H1 (cell line): ENCODE data around the gene VAX1. TPM values are rescaled to one million over a fixed set of nuclear protein-coding genes. Genes with fewer than 3 reads are reported as not detected.

Experiments
- CTCF ChIA-PET: fragments of 300-600 bp; sonication (Branson Sonifier 250); formaldehyde crosslinking; loops from one replicate; lab custom pipeline; 2021; ENCODE audit not compliant: partially characterized antibody; lab: Charles Lee
- POLR2A ChIA-PET: fragments of 300-600 bp; sonication (Branson Sonifier 250); formaldehyde crosslinking; loops from one replicate; lab custom pipeline; 2021; ENCODE audit warnings: inconsistent platforms; ENCODE audit not compliant: partially characterized antibody; lab: Charles Lee
- DNase-seq, 2 experiments: peaks; one replicate each; pipeline versions ENCODE4 v3.0.0 to v3.0.0-alpha.2; 2010 to 2022; ENCODE audit warnings: low spot score in 2 of 2, low read depth in 1 of 2, mixed read lengths in 1 of 2
- FAIRE-seq: peaks from 2 replicates; lab custom pipeline; 2011; peaks lifted over from hg19 to GRCh38; lab: Jason Lieb, UNC
- H2AFZ ChIP-seq: 2 replicates; pipeline ENCODE4 v1.8.1; 2012; ENCODE audit warnings: low read length, inconsistent platforms
- H2AK5ac ChIP-seq: 2 replicates; pipeline ENCODE4 v1.6.1; 2013; ENCODE audit warnings: low read depth, low read length
- H2BK120ac ChIP-seq: replicated peaks from 2 replicates; pipeline ENCODE3; 2013; ENCODE audit warnings: low read depth, low read length, inconsistent platforms
- H2BK12ac ChIP-seq: 2 replicates; pipeline ENCODE4 v1.6.1; 2013; ENCODE audit warnings: low read depth, low read length
- H2BK15ac ChIP-seq: 2 replicates; pipeline ENCODE4 v1.6.1; 2013; ENCODE audit warnings: low read length
- H2BK20ac ChIP-seq: 2 replicates; pipeline ENCODE4 v1.6.1; 2013; ENCODE audit warnings: low read length
- H2BK5ac ChIP-seq: 2 replicates; pipeline ENCODE4 v1.6.1; 2013; ENCODE audit warnings: low read depth, low read length
- H3K14ac ChIP-seq: 2 replicates; pipeline ENCODE4 v1.6.1; 2013; ENCODE audit warnings: inconsistent platforms; ENCODE audit not compliant: insufficient read length
- H3K18ac ChIP-seq: 2 replicates; pipeline ENCODE4 v1.6.1; 2013; ENCODE audit warnings: low read length; ENCODE audit errors: extremely low read depth
- H3K23ac ChIP-seq: 2 replicates; pipeline ENCODE4 v1.6.1; 2013; ENCODE audit warnings: inconsistent platforms; ENCODE audit not compliant: insufficient read length
- H3K23me2 ChIP-seq: 2 replicates; pipeline ENCODE4 v1.6.1; 2013; ENCODE audit warnings: low read depth, low read length
- H3K27ac ChIP-seq: 2 replicates; pipeline ENCODE4 v1.6.1; 2011; ENCODE audit warnings: low read depth, low read length, inconsistent platforms
- H3K27me3 ChIP-seq, 4 experiments: replicated peaks in 1 of 4; 1 replicate in 1 of 4; 2 replicates in 3 of 4; pipeline versions ENCODE4 v1.6.1 to v1.8.1; 2011 to 2013; ENCODE audit warnings: low read length in 3 of 4, mild to moderate bottlenecking in 3 of 4, inconsistent platforms in 2 of 4, mixed read lengths in 2 of 4, moderate library complexity in 1 of 4; ENCODE audit not compliant: control insufficient read depth in 3 of 4, insufficient read depth in 3 of 4; ENCODE audit errors: extremely low read depth in 1 of 4
- H3K36me3 ChIP-seq, 4 experiments: 2 replicates each; pipeline versions ENCODE4 v1.6.1 to v1.8.1; 2011 to 2013; ENCODE audit warnings: mild to moderate bottlenecking in 4 of 4, low read length in 3 of 4, moderate library complexity in 2 of 4, control low read depth in 1 of 4, inconsistent platforms in 1 of 4; ENCODE audit not compliant: insufficient read depth in 4 of 4, control insufficient read depth in 2 of 4
- H3K4ac ChIP-seq: replicated peaks from 2 replicates; pipeline ENCODE3; 2013; ENCODE audit warnings: low read length, low read depth, mixed read lengths, inconsistent platforms; ENCODE audit not compliant: insufficient read length
- H3K4me1 ChIP-seq, 4 experiments: replicated peaks in 1 of 4; 1 replicate in 1 of 4; 2 replicates in 3 of 4; pipeline versions ENCODE4 v1.6.1 to v1.8.1; 2011 to 2013; ENCODE audit warnings: low read length in 3 of 4, inconsistent platforms in 2 of 4, mixed read lengths in 1 of 4; ENCODE audit not compliant: insufficient read depth in 4 of 4, control insufficient read depth in 3 of 4
- H3K4me2 ChIP-seq, 2 experiments: 2 replicates each; pipeline versions ENCODE4 v1.6.1 to v1.8.1; 2011 to 2013; ENCODE audit warnings: low read depth in 2 of 2, low read length in 2 of 2, control low read depth in 1 of 2, inconsistent platforms in 1 of 2, mild to moderate bottlenecking in 1 of 2; ENCODE audit not compliant: insufficient read depth in 1 of 2
- H3K4me3 ChIP-seq, 4 experiments: fragments of 200-600, 300-600 bp in 1 of 4; sonication (generic), shearing (Covaris generic), sonication (Bioruptor Twin) in 1 of 4; 2 replicates each; pipeline versions ENCODE4 v1.5.1 to v1.8.1; 2011 to 2016; ENCODE audit warnings: low read length in 4 of 4, low read depth in 3 of 4, control low read depth in 2 of 4, inconsistent platforms in 2 of 4, mild to moderate bottlenecking in 2 of 4, mixed read lengths in 1 of 4, moderate library complexity in 1 of 4; ENCODE audit not compliant: insufficient read depth in 2 of 4; ENCODE audit errors: extremely low read depth in 1 of 4
- H3K56ac ChIP-seq: replicated peaks from 2 replicates; pipeline ENCODE3; 2013; ENCODE audit warnings: low read depth, mild to moderate bottlenecking, mixed read lengths, low read length, inconsistent platforms; ENCODE audit not compliant: insufficient read length
- H3K79me1 ChIP-seq: 2 replicates; pipeline ENCODE4 v1.6.1; 2013; ENCODE audit warnings: low read depth, low read length, control low read depth
- H3K79me2 ChIP-seq, 2 experiments: 2 replicates each; pipeline versions ENCODE4 v1.6.1 to v1.8.1; 2012 to 2013; ENCODE audit warnings: low read length in 2 of 2, mild to moderate bottlenecking in 2 of 2, inconsistent platforms in 1 of 2; ENCODE audit not compliant: insufficient read depth in 2 of 2, control insufficient read depth in 1 of 2
- H3K9ac ChIP-seq, 4 experiments: replicated peaks in 1 of 4; 1 replicate in 1 of 4; 2 replicates in 3 of 4; pipeline versions ENCODE4 v1.6.1 to v1.8.1; 2011 to 2013; ENCODE audit warnings: low read depth in 3 of 4, low read length in 3 of 4, control low read depth in 2 of 4, mild to moderate bottlenecking in 2 of 4, moderate library complexity in 2 of 4, inconsistent platforms in 1 of 4; ENCODE audit errors: extremely low read depth in 1 of 4
- H3K9me3 ChIP-seq, 2 experiments: 2 replicates each; pipeline versions ENCODE4 v1.6.1 to v1.8.1; 2012 to 2013; ENCODE audit warnings: mild to moderate bottlenecking in 2 of 2, moderate library complexity in 2 of 2, control low read depth in 1 of 2, inconsistent platforms in 1 of 2, low read depth in 1 of 2, low read length in 1 of 2, mixed read lengths in 1 of 2; ENCODE audit not compliant: insufficient read depth in 2 of 2
- H4K20me1 ChIP-seq, 2 experiments: replicated peaks in 1 of 2; 2 replicates each; pipeline versions ENCODE3 to v1.8.1; 2011 to 2013; ENCODE audit warnings: inconsistent platforms in 2 of 2, low read length in 2 of 2, mild to moderate bottlenecking in 1 of 2; ENCODE audit not compliant: insufficient read depth in 2 of 2, control insufficient read depth in 1 of 2
- H4K5ac ChIP-seq: 2 replicates; pipeline ENCODE4 v1.6.1; 2013; ENCODE audit warnings: low read length, low read depth, mixed read lengths, inconsistent platforms; ENCODE audit not compliant: insufficient read length
- H4K8ac ChIP-seq: 2 replicates; pipeline ENCODE4 v1.8.0; 2013; ENCODE audit warnings: mild to moderate bottlenecking, moderate library complexity, low read length, inconsistent platforms; ENCODE audit not compliant: insufficient read depth; ENCODE audit errors: extremely low read depth
- H4K91ac ChIP-seq: replicated peaks from 2 replicates; pipeline ENCODE3; 2013; ENCODE audit warnings: low read length, mixed read lengths, inconsistent platforms; ENCODE audit not compliant: insufficient read length
- CBX8 ChIP-seq: fragments of 300-800, 300-1000 bp; sonication (generic); IDR thresholded peaks from 2 replicates; pipeline ENCODE4 v1.7.1; 2016; ENCODE audit warnings: low read depth, low read length, borderline replicate concordance
- CHD1 ChIP-seq: IDR thresholded peaks from 2 replicates; pipeline ENCODE4 v1.6.1; 2012; ENCODE audit warnings: low read depth, low read length, improper control_type of control experiment
- EZH2 ChIP-seq: fragments of 200-600 bp; sonication (generic); IDR thresholded peaks from 2 replicates; pipeline ENCODE4 v1.7.1; 2012; ENCODE audit warnings: low read depth, mild to moderate bottlenecking, moderate library complexity, low read length, inconsistent platforms; ENCODE audit not compliant: severe bottlenecking
- HDAC6 ChIP-seq: IDR thresholded peaks from one replicate; pipeline ENCODE4 v1.7.1; 2012; ENCODE audit warnings: low read depth, mild to moderate bottlenecking, inconsistent platforms, low read length, moderate library complexity
- KDM1A ChIP-seq: fragments of 200-600, 300-600 bp; sonication (generic); IDR thresholded peaks from 2 replicates; pipeline ENCODE4 v1.7.1; 2016; ENCODE audit warnings: mild to moderate bottlenecking, low read length, borderline replicate concordance
- KDM4A ChIP-seq: IDR thresholded peaks from one replicate; pipeline ENCODE4 v1.7.1; 2012; ENCODE audit warnings: low read depth, mild to moderate bottlenecking, moderate library complexity, low read length, inconsistent platforms; ENCODE audit not compliant: severe bottlenecking
- POLR2A ChIP-seq, 2 experiments: IDR thresholded peaks; 1 replicate in 1 of 2; 2 replicates in 1 of 2; pipeline ENCODE4 v1.6.1; 2011; ENCODE audit warnings: low read depth in 2 of 2, low read length in 2 of 2, mild to moderate bottlenecking in 2 of 2; ENCODE audit errors: control extremely low read depth in 1 of 2
- SP1 ChIP-seq: IDR thresholded peaks from 2 replicates; pipeline ENCODE4 v1.6.1; 2011; ENCODE audit warnings: low read depth, low read length
- WGBS, 2 experiments: shearing (Covaris generic) in 1 of 2; methylation state at CpG; one replicate each; pipeline versions ENCODE4 v1.1.6 to v1.1.7; 2013 to 2015; ENCODE audit warnings: low lambda C conversion rate in 2 of 2, mixed read lengths in 2 of 2, inconsistent platforms in 1 of 2, low coverage in 1 of 2, missing lambda C conversion rate in 1 of 2; ENCODE audit not compliant: insufficient replicate concordance in 2 of 2, insufficient coverage in 1 of 2, insufficient read length in 1 of 2; ENCODE audit errors: extremely low coverage in 1 of 2, missing lambda C conversion rate in 1 of 2; 5-methylcytosine and 5-hydroxymethylcytosine counted together
- polyA plus RNA-seq, 7 experiments: library from polyadenylated mRNA; depleted of rRNA in 3 of 7; stranded (reverse) in 5 of 7; unstranded in 2 of 7; fragments of >200 nt in 5 of 7; fragments of 200-250 nt in 2 of 7; gene quantifications; 1 replicate in 5 of 7; 2 replicates in 1 of 7; 4 replicates in 1 of 7; pipeline versions ENCODE4 v1.2.1 to v1.2.3, GENCODE V29; 2011 to 2013; ENCODE audit warnings: missing spikeins in 2 of 7, mixed read lengths in 2 of 7
- total RNA-seq: library from RNA; stranded (reverse); fragmentation: NEBNext Ultra II Directional; extraction: Animal tissue kit (Norgen Biotek cat#: 25700); gene quantifications from 2 replicates; pipeline ENCODE4 v1.2.1, GENCODE V29; 2021

The VAX1 gene
- total and polyA plus RNA-seq, 2 of the 8 experiments (the other 6 are each of a cell fraction or from before 2014, with no cell fraction given), result not detected

DNA sequence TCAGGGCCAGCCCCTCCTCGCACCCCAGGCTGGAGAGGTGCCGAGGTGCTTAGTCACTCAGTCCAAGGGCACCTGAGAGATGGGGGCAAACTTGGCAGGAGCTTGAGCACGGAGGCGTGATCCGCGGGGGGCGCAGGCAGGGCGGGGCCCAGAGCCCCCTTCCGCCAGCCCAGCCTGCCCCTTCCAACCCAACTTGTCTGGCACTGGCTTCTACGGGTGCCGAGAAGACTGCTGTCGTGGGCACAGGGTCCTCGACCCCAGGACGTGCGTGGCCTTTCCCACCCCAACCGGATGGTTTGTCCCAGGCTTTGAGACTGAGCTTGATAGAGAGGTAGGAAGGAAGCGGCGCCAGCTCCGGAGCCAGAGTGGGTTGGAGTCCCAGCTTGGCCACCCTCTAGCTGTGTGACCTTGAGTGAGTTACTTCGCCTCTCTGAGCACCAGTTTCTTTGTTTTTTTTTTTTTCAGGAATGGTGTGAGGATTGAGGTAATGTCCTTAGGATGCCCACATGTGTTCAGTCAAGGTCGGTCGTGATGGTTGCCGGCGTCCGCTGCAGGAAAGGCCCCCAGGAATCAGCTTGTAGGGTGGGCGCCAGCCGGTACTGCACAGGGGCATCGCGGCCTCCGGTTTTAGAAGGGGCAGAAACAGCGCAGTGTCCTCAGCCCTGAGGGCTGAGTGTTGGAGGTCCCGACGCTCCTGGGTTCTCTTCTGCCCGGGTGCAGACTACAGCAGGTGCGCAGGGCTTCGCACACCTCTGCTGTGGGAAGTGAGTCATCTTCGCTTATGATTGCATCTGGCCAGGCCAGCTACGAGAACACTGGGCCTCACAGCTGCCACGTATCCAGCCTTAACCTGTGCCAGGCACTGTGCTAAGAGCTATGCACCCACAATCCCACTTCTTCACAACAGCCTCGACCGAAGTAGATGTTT, 28.6 kb upstream of the VAX1 start:
- Histone ChIP-seq H3K27me3 (peaks cover 77 to 98% (median 94%) of the 10 kb centered on the region in 4 experiments), H3K27ac (no peak overlapping the region), H3K4ac (no peak overlapping the region), H3K18ac (no peak overlapping the region), H3K79me1 (no peaks in the 10 kb centered on the region), H3K56ac (no peak overlapping the region), H2BK15ac (peak overlapping the region; percentile 77; the same call in 1 of the 2 replicates), H2BK120ac (no peak overlapping the region), H2BK5ac (no peak overlapping the region), H3K9me3 (no peaks in the 10 kb centered on the region), H2BK20ac (no peak overlapping the region), H4K5ac (no peak overlapping the region), H3K36me3 (0 out of 8 replicates have a peak, but pooled peaks cover 0 to 3% (median 0%) of the 10 kb centered on the region in 4 experiments), H3K4me2 (peak overlapping the region; percentile 60 to 62), H3K23ac (no peak overlapping the region), H4K8ac (no peak overlapping the region), H3K4me3 (peak overlapping the region in 1 of 4 experiments; percentile 69; a peak in 2 of 8 replicates), H2AK5ac (peak overlapping the region; percentile 65), H4K20me1 (peaks cover 18 to 21% of the 10 kb centered on the region in 2 experiments), H3K9ac (no peak overlapping the region)
- CTCF ChIA-PET, result interaction anchor here (0.6 to 15.5 kb wide), 53 partner anchors 8 to 540 kb away, joined by 3 to 531 read pairs (median 4); partner anchors contain the start of genes ENO4, KCNK18, SHTN1 and VAX1
- FAIRE-seq (no peak), DNase-seq (no peak)
- 25% methylated on average over 35 of the region's 41 CpGs; no CpG with 5 or more reads in 1 of the 2 experiments for WGBS, 2 experiments
- no peak for TF ChIP-seq CHD1
- peak; percentile 84; the same call in 1 of the 2 replicates for TF ChIP-seq KDM1A
- no peak for TF ChIP-seq POLR2A (IDR thresholded peaks at IDR 0.05; ENCODE audit: control extremely low read depth in 1 of 2, low read depth in 2 of 2, low read length in 2 of 2)
- TF ChIP-seq CBX8, result 0 out of 2 replicates have a peak, but pooled peaks have one; percentile 22
- TF ChIP-seq SP1, result no peak
- TF ChIP-seq KDM4A, result peak; percentile 15
- TF ChIP-seq HDAC6, result no peak
- TF ChIP-seq EZH2, result peak; percentile 5
- TF ChIP-seq, all 59 proteins: peak for 4
- H3K23me2 ChIP-seq, result peaks cover 8% of the 10 kb centered on the region
- no peak overlapping the region for H2AFZ ChIP-seq
- H3K14ac ChIP-seq, result no peak overlapping the region
- H2BK12ac ChIP-seq, result peak overlapping the region; percentile 87; the same call in 1 of the 2 replicates
- no peak overlapping the region for H4K91ac ChIP-seq
- H3K79me2 ChIP-seq, result no peaks in the 10 kb centered on the region
- peaks cover 5 to 24% (median 7%) of the 10 kb centered on the region in 4 experiments; a peak in 6 of 7 replicates for H3K4me1 ChIP-seq
- POLR2A ChIA-PET, result interaction anchor here (4.6 kb wide), 1 partner anchor 30 kb away, joined by 24 read pairs; the partner anchor contains the start of gene VAX1
